Lung microvascular endothelial cell (primary cell): ENCODE results near the gene MACO1. TPM values are rescaled to one million over a fixed set of nuclear protein-coding genes. Genes with fewer than 3 reads are reported as not detected.

Source experiments
- DNase-seq, 2 donors: peaks; one replicate each; pipeline versions ENCODE4 v3.0.0 to v3.0.0-alpha.2; 2010; ENCODE audit warnings: low read depth in 2 of 2
- total RNA-seq: library from RNA; depleted of rRNA; stranded (reverse); fragments of >200 nt; gene quantifications from 2 replicates; pipeline ENCODE4 v1.2.1, GENCODE V29; 2014

Gene MACO1
- total RNA-seq, 1 donor from 2014 or later = 21.8 TPM

DNA sequence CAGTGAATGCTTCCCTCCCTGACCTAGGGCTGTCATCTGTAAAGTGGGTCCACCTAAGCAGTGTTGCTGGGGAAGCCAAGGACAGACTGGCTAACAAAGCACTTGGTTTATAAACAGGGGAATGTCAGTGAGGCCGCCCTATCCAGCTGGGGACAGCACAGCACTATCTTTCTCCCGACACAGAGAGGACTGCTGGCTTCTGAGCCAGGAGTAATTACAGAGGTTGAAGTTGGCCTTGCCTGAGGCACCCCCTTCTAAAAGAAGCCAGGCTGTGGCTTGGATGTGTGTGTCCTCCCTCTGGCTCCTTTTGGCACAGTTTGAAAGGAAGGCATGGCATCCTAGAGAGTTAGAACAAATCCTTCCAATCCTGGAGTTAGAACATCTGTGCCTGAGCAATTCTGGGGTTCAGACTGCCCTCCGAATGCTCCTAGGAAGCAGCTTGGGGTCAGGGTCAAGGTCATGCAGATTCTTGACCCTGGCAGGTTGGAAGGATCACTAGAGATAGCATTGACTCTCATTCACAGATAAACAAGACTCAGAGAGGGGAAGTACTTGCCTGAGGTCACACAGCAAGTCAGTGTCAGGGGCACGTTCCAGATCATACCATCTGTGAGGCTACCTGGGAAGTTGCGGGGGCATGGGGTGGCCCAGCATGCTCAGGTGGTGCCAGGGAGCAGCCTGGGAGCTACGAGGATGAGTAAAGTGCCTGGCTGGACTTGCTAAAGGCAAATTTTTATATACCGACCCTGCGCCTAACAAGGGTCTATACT, 111.4 kb downstream of the MACO1 start:
- no peak for DNase-seq

DNA sequence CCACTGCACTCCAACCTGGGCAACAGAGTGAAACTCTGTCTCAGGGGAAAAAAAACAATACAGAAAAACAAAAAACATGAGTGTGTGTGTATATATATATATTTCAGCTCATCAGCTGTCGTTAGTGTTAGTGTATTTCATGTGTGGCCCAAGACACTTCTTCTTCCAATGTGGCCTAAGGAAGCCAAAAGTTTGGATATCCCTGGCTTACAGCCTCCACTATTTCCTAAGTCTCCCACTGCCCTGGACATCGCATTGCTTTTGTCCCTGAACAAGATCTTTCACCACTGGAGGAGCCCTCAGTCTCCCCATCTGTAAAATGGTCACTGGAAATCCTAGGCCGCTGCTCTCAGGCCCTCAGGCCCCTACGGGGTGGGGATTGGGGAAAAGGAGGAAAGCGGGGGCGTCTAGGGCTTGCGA, 112.3 kb downstream of the MACO1 start:
- no peak for DNase-seq

DNA sequence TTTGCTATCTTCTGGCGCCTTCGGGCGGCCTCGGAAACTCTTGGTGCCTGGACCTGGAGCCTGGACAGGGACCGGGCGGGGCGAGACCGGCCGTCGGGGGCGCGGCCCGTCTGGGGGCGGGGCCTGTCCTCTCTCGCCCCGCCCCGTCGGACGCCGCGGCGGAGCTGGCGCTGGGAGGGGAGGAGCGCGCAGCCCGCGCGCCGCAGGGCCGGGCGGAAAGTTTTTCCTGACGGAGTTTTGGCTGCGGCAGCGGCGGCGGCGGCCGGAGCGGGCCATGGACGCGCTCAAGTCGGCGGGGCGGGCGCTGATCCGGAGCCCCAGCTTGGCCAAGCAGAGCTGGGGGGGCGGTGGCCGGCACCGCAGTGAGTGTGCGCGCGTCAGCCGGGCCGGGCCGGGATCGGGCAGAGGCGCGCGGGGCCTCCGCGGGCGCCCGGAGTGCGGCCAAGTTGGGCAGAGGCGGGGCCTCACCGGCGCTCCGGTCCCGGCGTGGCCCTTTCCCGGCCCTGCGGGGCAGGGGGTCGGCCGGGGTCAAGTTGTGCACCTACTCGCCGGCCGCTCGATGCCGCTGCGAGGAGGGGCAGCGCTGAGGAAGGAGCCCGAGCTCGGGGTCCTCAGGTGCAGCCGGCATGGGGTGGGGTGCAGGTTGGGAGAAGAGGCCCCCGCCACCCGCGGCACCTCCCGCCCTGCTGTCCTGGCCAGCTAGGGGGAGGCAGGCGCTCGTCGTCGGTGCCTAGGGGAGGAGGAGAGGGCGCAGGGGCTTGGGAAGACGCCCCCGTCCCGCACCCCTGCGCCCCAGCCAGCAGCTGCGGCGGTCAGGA, 112.9 kb downstream of the MACO1 start, which contains the start of gene LDLRAP1:
LDLRAP1 (plus strand) TSS at position 182 of the 818 bp plus-strand sequence; CDS start at position 275, 93 bp downstream.
- DNase-seq = peak; percentile 76 to 84

DNA sequence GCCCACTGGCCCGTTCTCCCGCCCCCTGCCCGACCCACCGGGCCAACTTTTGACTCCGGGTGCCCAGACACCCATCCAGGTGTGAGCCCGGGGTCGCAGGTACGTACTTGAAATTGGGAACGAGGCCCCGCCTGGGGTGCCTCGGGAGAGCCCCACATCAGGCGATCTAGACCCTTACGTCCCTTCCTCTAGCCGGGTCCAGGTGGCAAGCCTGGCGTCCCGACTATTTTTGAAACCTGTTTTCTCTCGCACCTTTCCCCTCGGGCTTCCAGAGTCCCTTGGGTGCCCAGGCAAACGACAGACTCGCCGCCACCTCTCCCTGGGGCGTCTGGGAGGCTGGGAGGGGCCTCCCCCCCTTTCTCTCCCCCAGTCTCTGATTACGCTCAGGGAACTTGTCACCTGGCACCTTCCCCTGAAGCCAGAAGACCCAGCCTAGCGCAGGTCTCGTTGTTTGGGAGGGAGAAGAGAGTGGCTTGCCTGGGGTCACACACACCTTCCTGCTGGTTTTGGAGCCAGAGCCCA, 113.6 kb downstream of the MACO1 start:
- no peak for DNase-seq

DNA sequence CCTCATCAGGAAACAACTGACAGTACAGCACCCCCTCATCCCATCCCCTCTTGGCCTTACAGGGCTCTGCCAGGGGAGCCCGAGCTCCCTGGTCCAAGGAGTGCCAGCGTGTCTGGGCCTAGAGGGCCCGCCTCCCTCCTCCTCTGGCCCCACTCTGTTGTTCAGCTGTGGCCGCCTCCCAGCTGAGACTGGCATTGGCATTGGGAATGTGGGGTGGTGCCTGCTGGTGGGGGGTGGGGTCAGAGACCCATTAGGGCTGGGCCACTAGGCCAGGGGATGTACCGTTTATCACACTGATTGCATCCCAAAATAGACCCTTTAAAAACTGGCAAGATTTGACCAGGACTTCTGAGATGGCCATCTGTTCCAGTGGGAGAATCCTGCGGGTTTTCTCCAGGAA, 114.1 kb downstream of the MACO1 start:
- DNase-seq = no peak

DNA sequence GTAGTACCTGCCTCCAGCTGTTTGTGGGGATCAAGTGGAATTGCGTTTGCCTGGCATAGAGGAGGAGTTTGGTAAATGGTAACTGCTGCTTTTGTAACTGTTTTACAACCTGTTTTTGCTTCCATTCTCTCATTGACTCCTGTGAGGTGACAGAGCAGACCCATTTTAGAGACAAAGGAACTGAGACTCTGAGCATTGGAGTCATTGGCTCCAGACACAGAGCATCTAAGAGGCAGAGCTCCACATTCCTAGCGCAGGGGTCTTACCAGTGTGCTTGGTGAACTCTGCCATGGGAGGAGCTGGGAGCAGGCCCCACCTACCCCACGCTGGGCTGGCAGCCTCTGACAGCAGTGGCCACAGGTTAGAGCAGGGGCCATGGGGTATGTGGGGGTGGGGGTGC, 115.1 kb downstream of the MACO1 start:
- no peak for DNase-seq

DNA sequence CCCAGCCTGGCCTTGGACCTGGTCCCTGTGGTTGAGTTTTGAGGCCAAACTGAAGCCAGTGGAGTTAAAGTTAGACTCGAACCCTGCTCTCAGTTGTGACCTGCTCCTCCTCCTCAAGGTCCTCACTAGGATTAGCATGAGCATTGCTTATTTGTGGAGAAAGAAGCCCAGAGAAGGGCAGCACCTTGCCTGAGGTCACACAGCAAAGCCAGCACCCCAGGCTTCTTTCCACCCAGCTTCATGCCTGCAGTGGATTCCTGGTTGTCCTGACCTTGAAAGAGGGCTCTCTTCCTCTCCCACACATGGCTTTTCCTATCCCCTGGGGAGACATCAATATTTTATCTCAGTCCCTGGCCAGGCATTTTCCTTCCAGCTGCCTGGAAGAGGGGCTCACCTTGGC, 115.5 kb downstream of the MACO1 start:
- no peak for DNase-seq

DNA sequence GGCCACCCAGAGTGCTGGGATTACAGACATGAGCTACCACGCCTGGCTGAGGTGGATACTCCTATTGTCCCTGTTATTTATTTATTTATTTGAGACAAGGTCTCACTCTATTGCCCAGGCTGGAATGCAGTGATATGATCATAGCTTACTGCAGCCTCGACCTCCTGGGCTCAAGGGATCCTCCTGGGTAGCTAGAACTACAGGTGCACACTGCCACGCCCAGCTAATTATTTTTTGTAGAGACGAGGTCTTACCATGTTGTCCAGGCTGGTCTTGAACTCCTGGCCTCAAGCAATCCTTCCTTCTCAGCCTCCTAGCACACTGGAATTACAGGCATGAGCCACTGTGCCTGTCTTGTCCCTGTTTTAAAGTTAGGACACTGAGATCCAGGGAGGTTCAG, 117.9 kb downstream of the MACO1 start:
- DNase-seq = no peak

DNA sequence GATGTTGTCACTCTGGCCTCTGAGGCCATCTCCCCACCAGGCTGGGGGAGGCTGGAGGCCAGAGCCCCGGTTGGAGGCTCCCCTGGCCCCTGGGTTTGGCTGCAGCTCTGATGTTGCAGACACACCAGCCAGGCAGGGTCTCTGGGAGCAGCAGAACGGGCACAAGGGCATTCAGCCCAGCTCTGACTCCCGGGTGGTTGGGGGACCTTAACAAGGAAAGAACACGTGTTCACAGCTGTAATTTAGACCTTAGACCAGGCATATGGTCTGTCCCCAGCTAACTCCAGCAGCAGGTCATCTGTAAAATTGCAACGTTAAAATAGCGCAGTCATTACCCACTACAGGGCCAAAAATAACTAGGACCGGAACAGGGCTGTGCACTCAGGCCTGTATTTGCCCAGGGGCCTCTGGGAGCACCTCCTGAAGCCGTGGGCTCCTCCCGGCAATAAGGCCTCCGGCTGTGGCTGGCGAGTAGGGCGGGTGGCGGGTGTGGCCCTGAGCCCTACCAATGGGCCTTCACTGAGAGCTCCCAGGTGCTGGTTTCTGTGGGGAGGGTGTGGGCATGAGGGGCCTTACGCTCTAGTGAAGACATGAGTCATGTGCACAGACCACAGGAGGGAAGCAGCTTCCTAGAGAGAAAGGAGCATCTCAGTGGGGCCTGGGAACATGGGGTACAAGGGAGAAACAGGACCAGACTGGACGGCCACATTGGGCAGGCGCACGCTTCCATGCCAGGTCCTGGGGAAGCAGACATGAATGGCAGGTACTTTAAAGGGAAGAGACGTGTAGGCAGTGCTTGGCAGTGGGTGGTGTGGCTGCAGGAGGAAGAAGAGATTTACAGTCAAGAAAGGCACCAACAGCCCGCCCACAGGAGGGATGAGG, 118.8 kb downstream of the MACO1 start:
- DNase-seq = peak; percentile 40 to 72

Other genes starting within 250 kb of the MACO1 start
- 27.9 and 31.2 TPM in 2 replicates for gene SYF2, start 198.4 kb upstream of the MACO1 start, total RNA-seq
- gene RSRP1, start 183.4 kb upstream of the MACO1 start, total RNA-seq = 71.7 and 154 TPM in 2 replicates
- gene RHD, start 158.4 kb upstream of the MACO1 start, total RNA-seq = 0.20 and 0.44 TPM in 2 replicates
- gene TMEM50A, start 92.6 kb upstream of the MACO1 start, total RNA-seq = 238 and 366 TPM in 2 replicates
- gene RHCE, start 10.1 kb upstream of the MACO1 start, total RNA-seq = 0.60 and 1.3 TPM in 2 replicates
- gene LDLRAP1, start 112.7 kb downstream of the MACO1 start, total RNA-seq = 12.9 and 13.1 TPM in 2 replicates
- 0.22 and 0.79 TPM in 2 replicates for gene MAN1C1, start 185.9 kb downstream of the MACO1 start, total RNA-seq